Neural progenitor cell (in vitro differentiated cells): ENCODE results near the gene OR56A5. TPM values are rescaled to one million over a fixed set of nuclear protein-coding genes. Genes with fewer than 3 reads are reported as not detected.

Source experiments
- DNase-seq: peaks from one replicate; pipeline ENCODE4 v3.0.0-alpha.2; 2016; ENCODE audit warnings: low spot score
- H2AFZ ChIP-seq: fragments of 200-600 bp; sonication (generic); replicated peaks from 2 replicates; pipeline ENCODE4 v1.6.1; 2016; ENCODE audit warnings: antibody characterized with exemption
- H3F3A ChIP-seq: fragments of 200-600 bp; sonication (generic); 2 replicates; pipeline ENCODE4 v1.6.1; 2016; ENCODE audit warnings: antibody characterized with exemption, low read depth
- H3K27ac ChIP-seq: fragments of 200-600 bp; sonication (generic); 2 replicates; pipeline ENCODE4 v1.5.1; 2016; ENCODE audit warnings: mild to moderate bottlenecking
- H3K27me3 ChIP-seq: fragments of 200-600 bp; sonication (generic); 2 replicates; pipeline ENCODE4 v1.6.1; 2016; ENCODE audit warnings: mild to moderate bottlenecking, moderate library complexity
- H3K36me3 ChIP-seq: fragments of 200-600 bp; sonication (generic); 2 replicates; pipeline ENCODE4 v1.5.1; 2016
- H3K4me1 ChIP-seq: fragments of 200-600 bp; sonication (generic); 2 replicates; pipeline ENCODE4 v1.6.1; 2016; ENCODE audit warnings: mixed run types
- H3K4me2 ChIP-seq: fragments of 200-600 bp; sonication (generic); 2 replicates; pipeline ENCODE4 v1.6.1; 2016
- H3K4me3 ChIP-seq: fragments of 200-600 bp; sonication (generic); 2 replicates; pipeline ENCODE4 v1.5.1; 2016
- H3K79me2 ChIP-seq: fragments of 200-600 bp; sonication (generic); 2 replicates; pipeline ENCODE4 v1.6.1; 2016; ENCODE audit warnings: low read depth
- H3K9ac ChIP-seq: fragments of 200-600 bp; sonication (generic); 2 replicates; pipeline ENCODE4 v1.6.1; 2016
- H3K9me3 ChIP-seq: fragments of 200-600 bp; sonication (generic); 2 replicates; pipeline ENCODE4 v1.5.1; 2016; ENCODE audit warnings: low read depth
- H4K20me1 ChIP-seq: fragments of 200-600 bp; sonication (generic); 2 replicates; pipeline ENCODE4 v1.6.1; 2016; ENCODE audit warnings: low read depth
- H3K27ac Mint-ChIP-seq: 3 replicates; pipeline ENCODE4 v1.8.0; 2021; ENCODE audit warnings: mixed read lengths
- H3K27me3 Mint-ChIP-seq: 2 replicates; pipeline ENCODE4 v1.8.0; 2022; ENCODE audit warnings: low read depth, mild to moderate bottlenecking, inconsistent platforms, moderate library complexity, mixed read lengths; ENCODE audit not compliant: insufficient read depth
- H3K36me3 Mint-ChIP-seq: 3 replicates; pipeline ENCODE4 v1.8.0; 2021; ENCODE audit warnings: mixed read lengths
- H3K4me1 Mint-ChIP-seq: 3 replicates; pipeline ENCODE4 v1.8.0; 2021; ENCODE audit warnings: mixed read lengths
- H3K4me3 Mint-ChIP-seq: 3 replicates; pipeline ENCODE4 v1.8.0; 2021; ENCODE audit warnings: mild to moderate bottlenecking, moderate library complexity, mixed read lengths
- H3K9me3 Mint-ChIP-seq: 3 replicates; pipeline ENCODE4 v1.8.0; 2020; ENCODE audit warnings: mixed read lengths
- CTCF ChIP-seq: fragments of 200-600 bp; sonication (generic); IDR thresholded peaks from 2 replicates; pipeline ENCODE4 v1.5.1; 2017; ENCODE audit warnings: antibody characterized with exemption, mild to moderate bottlenecking
- EZH2 ChIP-seq: fragments of 200-600 bp; sonication (generic); IDR thresholded peaks from 2 replicates; pipeline ENCODE4 v1.6.1; 2017; ENCODE audit warnings: antibody characterized with exemption, mild to moderate bottlenecking, moderate library complexity
- EZH2phosphoT487 ChIP-seq: fragments of 200-600 bp; sonication (generic); IDR thresholded peaks from 2 replicates; pipeline ENCODE4 v1.6.1; 2017; ENCODE audit warnings: antibody characterized with exemption
- total RNA-seq: library from RNA; depleted of rRNA; stranded (reverse); fragments of >200 nt; gene quantifications from 2 replicates; pipeline ENCODE4 v1.2.3, GENCODE V29; 2015; ENCODE audit warnings: low replicate concordance

The OR56A5 gene
- total RNA-seq, 1 donor from 2014 or later, result not detected

DNA sequence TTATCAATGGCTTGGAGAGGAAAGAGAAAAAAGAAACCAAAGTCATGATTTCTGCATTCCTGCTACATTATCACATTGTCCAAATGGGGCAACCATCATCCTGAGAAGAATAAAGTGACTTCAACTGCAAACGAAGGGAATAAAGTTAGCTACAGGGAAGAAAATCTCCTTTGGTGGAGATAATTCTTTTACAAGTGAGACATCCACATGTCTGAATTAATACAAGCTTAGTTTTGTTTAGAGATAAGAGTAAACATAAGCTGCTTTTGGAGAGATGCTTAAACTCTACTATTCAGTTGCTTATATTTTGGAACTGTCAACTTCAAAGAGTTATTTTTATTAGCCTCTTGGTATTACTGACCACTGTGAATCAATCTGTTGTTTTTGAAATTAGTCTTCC, 18.6 kb upstream of the OR56A5 start, which contains the start of gene OR52L1:
OR52L1 (minus strand) TSS at position 101 of the 400 bp plus-strand sequence; CDS start at position 46, 55 bp downstream.
- Histone ChIP-seq H3K9me3 (no peaks in the 10 kb centered on the region), H3K27ac (no peak within 1 kb of the TSS), H3K27me3 (no peaks in the 10 kb centered on the region), H3K4me3 (no peak within 1 kb of the TSS), H3F3A (no peaks in the 10 kb centered on the region), H3K79me2 (no peaks in the 10 kb centered on the region), H3K36me3 (no peaks in the 10 kb centered on the region), H4K20me1 (no peaks in the 10 kb centered on the region), H3K4me1 (no peaks in the 10 kb centered on the region), H3K4me2 (no peak within 1 kb of the TSS), H3K9ac (no peak within 1 kb of the TSS), H2AFZ (no peak within 1 kb of the TSS)
- TF ChIP-seq EZH2phosphoT487 (no peak), CTCF (no peak), EZH2 (no peak)
- Mint-ChIP-seq H3K27ac (no peak within 1 kb of the TSS), H3K27me3 (no peaks in the 10 kb centered on the region), H3K36me3 (no peaks in the 10 kb centered on the region), H3K4me1 (no peaks in the 10 kb centered on the region), H3K4me3 (no peak within 1 kb of the TSS), H3K9me3 (no peaks in the 10 kb centered on the region)
- DNase-seq, result no peak

DNA sequence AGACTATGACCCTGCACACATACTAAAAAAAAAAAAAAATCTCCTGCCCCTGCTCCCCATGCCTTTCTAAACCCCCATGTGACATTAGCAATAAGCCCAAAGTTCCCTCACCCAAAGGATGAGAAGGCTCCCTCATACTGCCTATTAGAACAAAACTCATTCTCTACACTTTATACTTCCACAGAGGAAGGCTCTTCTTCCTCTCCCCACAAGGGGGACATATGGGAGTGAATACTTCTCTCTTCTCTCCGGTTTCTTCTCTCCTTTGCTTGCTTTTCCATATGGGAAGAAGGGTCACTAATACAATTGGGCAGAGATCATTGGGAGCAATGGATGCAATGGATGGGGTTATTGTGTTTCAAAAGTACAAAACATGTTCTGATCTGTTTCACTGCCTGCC, 15.1 kb upstream of the OR56A5 start:
- Mint-ChIP-seq H3K4me1 (no peaks in the 10 kb centered on the region), H3K27ac (no peak overlapping the region), H3K9me3 (peaks cover 11% of the 10 kb centered on the region), H3K36me3 (no peaks in the 10 kb centered on the region), H3K4me3 (no peak overlapping the region), H3K27me3 (peaks cover 2% of the 10 kb centered on the region)
- H3K4me3 ChIP-seq, result no peak overlapping the region
- DNase-seq, result no peak
- H3K79me2 ChIP-seq, result no peaks in the 10 kb centered on the region
- no peaks in the 10 kb centered on the region for H3K27me3 ChIP-seq
- H3K4me1 ChIP-seq, result no peaks in the 10 kb centered on the region
- no peak overlapping the region for H2AFZ ChIP-seq
- TF ChIP-seq EZH2, result no peak
- TF ChIP-seq EZH2phosphoT487, result no peak
- TF ChIP-seq CTCF, result peak; percentile 27
- no peaks in the 10 kb centered on the region for H3F3A ChIP-seq
- no peaks in the 10 kb centered on the region for H3K9me3 ChIP-seq
- no peak overlapping the region for H3K27ac ChIP-seq
- H3K9ac ChIP-seq, result no peak overlapping the region
- no peaks in the 10 kb centered on the region for H4K20me1 ChIP-seq
- no peak overlapping the region for H3K4me2 ChIP-seq
- no peaks in the 10 kb centered on the region for H3K36me3 ChIP-seq

DNA sequence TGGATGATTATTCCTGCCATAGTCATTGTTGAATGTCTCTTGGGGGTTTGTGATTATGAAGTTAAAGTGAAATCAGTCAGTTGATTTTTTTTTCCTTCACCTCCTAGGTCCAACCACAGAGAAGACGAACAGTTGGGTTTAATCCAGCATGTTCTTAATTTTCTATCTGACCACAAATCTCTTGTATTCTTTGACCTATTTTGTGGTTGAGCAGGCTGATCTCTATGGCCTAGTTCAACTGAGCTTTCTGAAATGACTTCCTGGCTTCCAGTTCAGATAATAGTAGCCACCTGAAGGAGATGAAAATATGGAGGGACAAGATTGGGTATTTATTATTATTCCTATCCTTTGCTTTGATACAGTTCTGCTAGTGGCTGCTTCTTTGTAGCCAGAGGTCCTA, 5.2 kb upstream of the OR56A5 start:
- TF ChIP-seq EZH2phosphoT487, result no peak
- no peak for TF ChIP-seq CTCF
- TF ChIP-seq EZH2, result no peak
- Histone ChIP-seq H3K79me2 (no peaks in the 10 kb centered on the region), H3K9me3 (peaks cover 3% of the 10 kb centered on the region), H3K4me2 (no peak overlapping the region), H2AFZ (no peak overlapping the region), H3K27ac (no peak overlapping the region), H3K9ac (no peak overlapping the region), H3K4me3 (no peak overlapping the region), H3K36me3 (no peaks in the 10 kb centered on the region), H3F3A (no peaks in the 10 kb centered on the region), H3K4me1 (no peaks in the 10 kb centered on the region), H3K27me3 (no peaks in the 10 kb centered on the region), H4K20me1 (no peaks in the 10 kb centered on the region)
- H3K9me3 Mint-ChIP-seq, result peaks cover 2% of the 10 kb centered on the region
- DNase-seq, result no peak
- no peaks in the 10 kb centered on the region for H3K27me3 Mint-ChIP-seq
- no peaks in the 10 kb centered on the region for H3K36me3 Mint-ChIP-seq
- H3K27ac Mint-ChIP-seq, result no peak overlapping the region
- no peaks in the 10 kb centered on the region for H3K4me1 Mint-ChIP-seq
- H3K4me3 Mint-ChIP-seq, result no peak overlapping the region
